Stimulated activated CD4-positive, alpha-beta T cell treated with anti-CD3 and anti-CD28 coated beads, Interleukin-15, amount 100 ng/mL, for 24 hours (primary cell): ENCODE measurements around the gene DNMT1.
"Not testable (repeated sequence)": the region's sequence is repeated elsewhere in the genome, so short reads cannot be mapped to it uniquely, and the experiment has no call there.

Experiments
- DNase-seq: peaks from one replicate; pipeline ENCODE4 v3.0.0-alpha.2; 2020

DNMT1 gene

GRCh38 chr19:10220695-10221094 lies 25.9 kb upstream of the DNMT1 start:
- DNase-seq: no peak

- peak; percentile 46 for DNase-seq
Measured at GRCh38 chr19:10219678-10220077, 24.9 kb upstream of the DNMT1 start.

- no peak for DNase-seq
Measured at GRCh38 chr19:10217085-10217484, 22.3 kb upstream of the DNMT1 start.

- no peak for DNase-seq
Measured at GRCh38 chr19:10214784-10215183, 20.0 kb upstream of the DNMT1 start.

- no peak for DNase-seq
Measured at GRCh38 chr19:10211691-10212090, 16.9 kb upstream of the DNMT1 start.

GRCh38 chr19:10211061-10211460 lies 16.3 kb upstream of the DNMT1 start:
- DNase-seq: no peak

- DNase-seq: no peak
Measured at GRCh38 chr19:10209315-10209714, 14.6 kb upstream of the DNMT1 start.

- no peak for DNase-seq
Measured at GRCh38 chr19:10207026-10207425, 12.3 kb upstream of the DNMT1 start.

GRCh38 chr19:10206226-10206885 lies 11.6 kb upstream of the DNMT1 start:
- no peak for DNase-seq

- no peak for DNase-seq
Measured at GRCh38 chr19:10205636-10206035, 10.9 kb upstream of the DNMT1 start.

GRCh38 chr19:10203686-10204085 lies 8.9 kb upstream of the DNMT1 start:
- no peak for DNase-seq

- no peak for DNase-seq
Measured at GRCh38 chr19:10201176-10201575, 6.4 kb upstream of the DNMT1 start.

- DNase-seq: not testable (repeated sequence)
Measured at GRCh38 chr19:10200101-10200500, 5.3 kb upstream of the DNMT1 start.

- DNase-seq: peak; percentile 39
Measured at GRCh38 chr19:10198889-10199644, 4.3 kb upstream of the DNMT1 start.

GRCh38 chr19:10195199-10195519 lies 406 bp upstream of the DNMT1 start:
- DNase-seq: no peak

- DNase-seq: peak; percentile 55
Measured at GRCh38 chr19:10193790-10194499, 808 bp downstream of the DNMT1 start.

GRCh38 chr19:10192922-10193321 lies 1.8 kb downstream of the DNMT1 start:
- DNase-seq: no peak

GRCh38 chr19:10191347-10191746 lies 3.4 kb downstream of the DNMT1 start:
- no peak for DNase-seq

GRCh38 chr19:10190026-10190425 lies 4.7 kb downstream of the DNMT1 start:
- no peak for DNase-seq

GRCh38 chr19:10189616-10190015 lies 5.1 kb downstream of the DNMT1 start:
- peak; percentile 47 for DNase-seq

- DNase-seq: no peak
Measured at GRCh38 chr19:10187315-10187714, 7.4 kb downstream of the DNMT1 start.

- DNase-seq: no peak
Measured at GRCh38 chr19:10184636-10185035, 10.1 kb downstream of the DNMT1 start.

GRCh38 chr19:10183926-10184325 lies 10.8 kb downstream of the DNMT1 start:
- DNase-seq: no peak

- no peak for DNase-seq
Measured at GRCh38 chr19:10182847-10183246, 11.9 kb downstream of the DNMT1 start.
